WTC11 (cell line): ENCODE data around the gene FNDC1. TPM values are rescaled to one million over a fixed set of nuclear protein-coding genes. Genes with fewer than 3 reads are reported as not detected.

Experiments
- ATAC-seq: fragments of 200-7000 bp; cut with Tn5 transposase; 2 replicates; pipeline ENCODE4 v1.10.0; 2021; ENCODE audit warnings: mild to moderate bottlenecking, moderate library complexity
- CTCF ChIA-PET: fragments of 300-600 bp; sonication (Branson Sonifier 250); formaldehyde crosslinking; loops from one replicate; lab custom pipeline; 2021; ENCODE audit warnings: antibody characterized with exemption; lab: Charles Lee
- POLR2A ChIA-PET: fragments of 350-600 bp; sonication (Branson Sonifier 250); formaldehyde crosslinking; loops from one replicate; lab custom pipeline; 2021; ENCODE audit warnings: antibody characterized with exemption; lab: Charles Lee
- DNase-seq: peaks from one replicate; pipeline ENCODE4 v3.0.0; 2021; ENCODE audit warnings: low spot score
- H3K27ac Mint-ChIP-seq: 2 replicates; pipeline ENCODE4 v1.8.0; 2021; ENCODE audit warnings: mixed read lengths
- H3K27me3 Mint-ChIP-seq: 2 replicates; pipeline ENCODE4 v1.8.0; 2021; ENCODE audit warnings: low read depth, mild to moderate bottlenecking, moderate library complexity, mixed read lengths
- H3K36me3 Mint-ChIP-seq: 2 replicates; pipeline ENCODE4 v1.8.0; 2021; ENCODE audit warnings: mixed read lengths
- H3K4me1 Mint-ChIP-seq: 2 replicates; pipeline ENCODE4 v1.8.0; 2022; ENCODE audit warnings: mixed read lengths
- H3K4me3 Mint-ChIP-seq: 2 replicates; pipeline ENCODE4 v1.8.0; 2021; ENCODE audit warnings: mild to moderate bottlenecking, moderate library complexity, mixed read lengths
- H3K9me3 Mint-ChIP-seq: 2 replicates; pipeline ENCODE4 v1.8.0; 2021; ENCODE audit warnings: mixed read lengths
- ATF2 ChIP-seq: sonication (generic); formaldehyde crosslinking; IDR thresholded peaks from 2 replicates; pipeline ENCODE4 v1.8.1; 2022; ENCODE audit warnings: low read depth, missing genetic modification reagents, borderline replicate concordance
- CREB1 ChIP-seq: sonication (generic); formaldehyde crosslinking; IDR thresholded peaks from 2 replicates; pipeline ENCODE4 v1.8.0; 2023; ENCODE audit warnings: mild to moderate bottlenecking, missing genetic modification reagents
- CTCF ChIP-seq: fragments of 200-600 bp; IDR thresholded peaks from 2 replicates; pipeline ENCODE4 v1.8.0; 2022; ENCODE audit warnings: antibody characterized with exemption
- E2F5 ChIP-seq: sonication (generic); formaldehyde crosslinking; IDR thresholded peaks from 2 replicates; pipeline ENCODE4 v1.8.1; 2022; ENCODE audit warnings: mild to moderate bottlenecking, moderate library complexity, missing genetic modification reagents
- EMX1 ChIP-seq: fragments of 250-450 bp; sonication (Bioruptor Pico); IDR thresholded peaks from 2 replicates; pipeline ENCODE4 v1.8.0; 2021; ENCODE audit warnings: mild to moderate bottlenecking
- ESRRA ChIP-seq: sonication (generic); formaldehyde crosslinking; IDR thresholded peaks from 2 replicates; pipeline ENCODE4 v1.8.1; 2022; ENCODE audit warnings: mild to moderate bottlenecking, missing genetic modification reagents, borderline replicate concordance
- FOXJ3 ChIP-seq: sonication (generic); formaldehyde crosslinking; IDR thresholded peaks from 2 replicates; pipeline ENCODE4 v1.9.0; 2021; ENCODE audit warnings: missing genetic modification reagents, mild to moderate bottlenecking, borderline replicate concordance
- GRHL2 ChIP-seq: fragments of 250-450 bp; sonication (Bioruptor Pico); IDR thresholded peaks from 2 replicates; pipeline ENCODE4 v1.8.0; 2022; ENCODE audit warnings: mild to moderate bottlenecking, moderate library complexity; ENCODE audit not compliant: insufficient replicate concordance, severe bottlenecking
- HMGA2 ChIP-seq: fragments of 250-450 bp; sonication (Bioruptor Pico); IDR thresholded peaks from 2 replicates; pipeline ENCODE4 v1.4.0; 2021; ENCODE audit warnings: mild to moderate bottlenecking, moderate library complexity
- IRF1 ChIP-seq: sonication (generic); formaldehyde crosslinking; IDR thresholded peaks from 2 replicates; pipeline ENCODE4 v1.8.0; 2023; ENCODE audit warnings: missing genetic modification reagents
- JUN ChIP-seq: sonication (generic); formaldehyde crosslinking; IDR thresholded peaks from 2 replicates; pipeline ENCODE4 v1.8.0; 2023; ENCODE audit warnings: mild to moderate bottlenecking, missing genetic modification reagents
- MXD4 ChIP-seq: fragments of 250-450 bp; sonication (Bioruptor Pico); IDR thresholded peaks from 2 replicates; pipeline ENCODE4 v1.8.0; 2021; ENCODE audit warnings: mild to moderate bottlenecking, moderate library complexity, borderline replicate concordance
- NFATC4 ChIP-seq: fragments of 250-450 bp; sonication (Bioruptor Pico); IDR thresholded peaks from 2 replicates; pipeline ENCODE4 v1.9.0; 2021; ENCODE audit warnings: mild to moderate bottlenecking
- OVOL2 ChIP-seq: fragments of 250-450 bp; sonication (Bioruptor Pico); IDR thresholded peaks from 2 replicates; pipeline ENCODE4 v1.9.0; 2021; ENCODE audit warnings: mild to moderate bottlenecking, borderline replicate concordance
- TP53 ChIP-seq: sonication (generic); formaldehyde crosslinking; IDR thresholded peaks from 2 replicates; pipeline ENCODE4 v1.8.1; 2023; ENCODE audit warnings: mild to moderate bottlenecking, missing genetic modification reagents
- ZBTB21 ChIP-seq: sonication (generic); formaldehyde crosslinking; IDR thresholded peaks from 2 replicates; pipeline ENCODE4 v1.8.1; 2023; ENCODE audit warnings: mild to moderate bottlenecking, missing genetic modification reagents, borderline replicate concordance
- ZBTB43 ChIP-seq: sonication (generic); formaldehyde crosslinking; IDR thresholded peaks from 2 replicates; pipeline ENCODE4 v1.8.1; 2023; ENCODE audit warnings: mild to moderate bottlenecking, missing genetic modification reagents
- ZNF121 ChIP-seq: sonication (generic); formaldehyde crosslinking; IDR thresholded peaks from 2 replicates; pipeline ENCODE4 v1.8.0; 2023; ENCODE audit warnings: missing genetic modification reagents
- ZNF317 ChIP-seq: sonication (generic); formaldehyde crosslinking; IDR thresholded peaks from 2 replicates; pipeline ENCODE4 v1.8.1; 2023; ENCODE audit warnings: low read depth, mild to moderate bottlenecking, moderate library complexity, missing genetic modification reagents, borderline replicate concordance
- ZNF396 ChIP-seq: fragments of 250-450 bp; sonication (Bioruptor Pico); IDR thresholded peaks from 2 replicates; pipeline ENCODE4 v1.8.0; 2021; ENCODE audit warnings: mild to moderate bottlenecking, moderate library complexity, borderline replicate concordance
- ZNF671 ChIP-seq: fragments of 250-450 bp; sonication (Bioruptor Pico); IDR thresholded peaks from 2 replicates; pipeline ENCODE4 v1.8.0; 2021; ENCODE audit warnings: mild to moderate bottlenecking
- total RNA-seq: library from RNA; stranded (reverse); gene quantifications from 3 replicates; pipeline ENCODE4 v1.2.3, GENCODE V29; 2021
- TF ChIP-seq, protein P1 (sequence below): fragments of 250-450 bp; sonication (Bioruptor Pico); IDR thresholded peaks from 2 replicates; pipeline ENCODE4 v1.8.0; 2021; ENCODE audit warnings: mild to moderate bottlenecking
- TF ChIP-seq, protein P2 (sequence below): sonication (generic); formaldehyde crosslinking; IDR thresholded peaks from 2 replicates; pipeline ENCODE4 v1.8.1; 2023; ENCODE audit warnings: mild to moderate bottlenecking, missing genetic modification reagents, moderate library complexity

The FNDC1 gene
- total RNA-seq, 1 experiment from 2014 or later, result 0.44 TPM

DNA sequence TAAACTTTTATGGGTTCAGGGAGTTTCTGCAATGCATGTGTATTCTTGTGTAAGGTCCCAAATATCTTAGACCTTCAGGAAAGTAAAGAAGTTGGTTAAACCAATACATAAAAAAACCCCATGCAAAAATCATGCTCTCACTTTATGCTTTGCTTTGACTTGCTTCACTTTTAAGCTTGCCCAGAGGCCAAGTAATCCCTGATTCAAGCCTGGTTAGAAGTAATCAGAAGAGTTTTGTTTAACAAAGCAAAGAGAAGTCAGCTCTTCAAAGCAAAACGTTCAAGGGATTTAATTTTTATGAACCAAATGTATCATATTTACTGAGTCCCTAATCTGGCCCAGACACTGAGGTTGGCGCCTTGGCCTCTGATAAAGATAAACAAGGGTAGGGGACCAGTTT, 26.7 kb upstream of the FNDC1 start:
- ATAC-seq (no peak), DNase-seq (no peak)
- ChIA-PET POLR2A (interaction anchor here (0.7 kb wide), 1 partner anchor 10 kb away, joined by 3 read pairs; no protein-coding TSS in a partner anchor), CTCF (interaction anchor here (1.0 to 1.8 kb wide), 2 partner anchors 8 to 101 kb away, joined by 3 to 8 read pairs; no protein-coding TSS in a partner anchor)
- TF ChIP-seq ESRRA, result no peak
- no peak for TF ChIP-seq E2F5 (CRISPR knock-in tag)
- TF ChIP-seq MXD4 (CRISPR knock-in tag), result no peak
- TF ChIP-seq JUN, result no peak
- H3K4me1 Mint-ChIP-seq, result no peaks in the 10 kb centered on the region
- H3K9me3 Mint-ChIP-seq, result peaks cover 7% of the 10 kb centered on the region
- H3K36me3 Mint-ChIP-seq, result no peaks in the 10 kb centered on the region
- peaks cover 4% of the 10 kb centered on the region; the same call in 1 of the 2 replicates for H3K27me3 Mint-ChIP-seq
- no peak overlapping the region for H3K27ac Mint-ChIP-seq
- H3K4me3 Mint-ChIP-seq, result no peak overlapping the region

- Mint-ChIP-seq H3K27ac (no peak overlapping the region), H3K27me3 (no peaks in the 10 kb centered on the region; the same call in 1 of the 2 replicates), H3K4me3 (no peak overlapping the region), H3K36me3 (no peaks in the 10 kb centered on the region), H3K9me3 (no peaks in the 10 kb centered on the region), H3K4me1 (no peaks in the 10 kb centered on the region)
- ChIA-PET POLR2A (no interaction called here), CTCF (interaction anchor here (5.9 kb wide), 1 partner anchor 14 kb away, joined by 31 read pairs; no protein-coding TSS in a partner anchor)
- ATAC-seq (no peak), DNase-seq (no peak)
- no peak for TF ChIP-seq EMX1 (CRISPR knock-in tag)
- TF ChIP-seq, protein P1, sequence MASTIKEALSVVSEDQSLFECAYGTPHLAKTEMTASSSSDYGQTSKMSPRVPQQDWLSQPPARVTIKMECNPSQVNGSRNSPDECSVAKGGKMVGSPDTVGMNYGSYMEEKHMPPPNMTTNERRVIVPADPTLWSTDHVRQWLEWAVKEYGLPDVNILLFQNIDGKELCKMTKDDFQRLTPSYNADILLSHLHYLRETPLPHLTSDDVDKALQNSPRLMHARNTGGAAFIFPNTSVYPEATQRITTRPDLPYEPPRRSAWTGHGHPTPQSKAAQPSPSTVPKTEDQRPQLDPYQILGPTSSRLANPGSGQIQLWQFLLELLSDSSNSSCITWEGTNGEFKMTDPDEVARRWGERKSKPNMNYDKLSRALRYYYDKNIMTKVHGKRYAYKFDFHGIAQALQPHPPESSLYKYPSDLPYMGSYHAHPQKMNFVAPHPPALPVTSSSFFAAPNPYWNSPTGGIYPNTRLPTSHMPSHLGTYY (CRISPR knock-in tag), result no peak
- TF ChIP-seq OVOL2, result no peak
- no peak for TF ChIP-seq FOXJ3 (CRISPR knock-in tag)
- no peak for TF ChIP-seq JUN
- no peak for TF ChIP-seq ZNF121 (CRISPR knock-in tag)
- TF ChIP-seq NFATC4, result no peak
- no peak for TF ChIP-seq TP53
- TF ChIP-seq CTCF, result no peak
- TF ChIP-seq ZBTB21, result no peak
- TF ChIP-seq CREB1 (CRISPR knock-in tag), result no peak
- TF ChIP-seq ZNF396, result no peak
- TF ChIP-seq ATF2 (CRISPR knock-in tag), result no peak
- no peak for TF ChIP-seq ZNF317 (CRISPR knock-in tag)
Measured at GRCh38 chr6:159148641-159149040, 20.6 kb upstream of the FNDC1 start.

- ChIA-PET POLR2A (no interaction called here), CTCF (interaction anchor here (5.9 kb wide), 1 partner anchor 15 kb away, joined by 31 read pairs; no protein-coding TSS in a partner anchor)
Measured at GRCh38 chr6:159149641-159150040, 19.6 kb upstream of the FNDC1 start.

More at GRCh38 chr6:159149641-159150040, 19.6 kb upstream of the FNDC1 start:
- Mint-ChIP-seq H3K36me3 (no peaks in the 10 kb centered on the region), H3K9me3 (peaks cover under 1% of the 10 kb centered on the region; the same call in 1 of the 2 replicates), H3K27ac (no peak overlapping the region), H3K4me1 (no peaks in the 10 kb centered on the region), H3K4me3 (no peak overlapping the region), H3K27me3 (no peaks in the 10 kb centered on the region; the same call in 1 of the 2 replicates)
- ATAC-seq (no peak), DNase-seq (no peak)
- TF ChIP-seq IRF1 (CRISPR knock-in tag) (no peak), CTCF (no peak), GRHL2 (no peak), HMGA2 (CRISPR knock-in tag) (no peak), ZNF671 (CRISPR knock-in tag) (no peak), ZBTB43 (CRISPR knock-in tag) (no peak)
- TF ChIP-seq, protein P2, sequence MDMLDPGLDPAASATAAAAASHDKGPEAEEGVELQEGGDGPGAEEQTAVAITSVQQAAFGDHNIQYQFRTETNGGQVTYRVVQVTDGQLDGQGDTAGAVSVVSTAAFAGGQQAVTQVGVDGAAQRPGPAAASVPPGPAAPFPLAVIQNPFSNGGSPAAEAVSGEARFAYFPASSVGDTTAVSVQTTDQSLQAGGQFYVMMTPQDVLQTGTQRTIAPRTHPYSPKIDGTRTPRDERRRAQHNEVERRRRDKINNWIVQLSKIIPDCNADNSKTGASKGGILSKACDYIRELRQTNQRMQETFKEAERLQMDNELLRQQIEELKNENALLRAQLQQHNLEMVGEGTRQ (CRISPR knock-in tag), result no peak
